IPS DF 4.7 (cell line): ENCODE data around the gene TNFRSF9.
A peak's percentile ranks its signal among the peaks of the same experiment; 100 is the strongest.
"Not testable (repeated sequence)": the region's sequence is repeated elsewhere in the genome, so short reads cannot be mapped to it uniquely, and the experiment has no call there.

Experiments used
- DNase-seq: peaks from one replicate; pipeline ENCODE4 v3.0.0-alpha.2; 2013; ENCODE audit warnings: low spot score; ENCODE audit errors: extremely low read depth

TNFRSF9 gene

DNA sequence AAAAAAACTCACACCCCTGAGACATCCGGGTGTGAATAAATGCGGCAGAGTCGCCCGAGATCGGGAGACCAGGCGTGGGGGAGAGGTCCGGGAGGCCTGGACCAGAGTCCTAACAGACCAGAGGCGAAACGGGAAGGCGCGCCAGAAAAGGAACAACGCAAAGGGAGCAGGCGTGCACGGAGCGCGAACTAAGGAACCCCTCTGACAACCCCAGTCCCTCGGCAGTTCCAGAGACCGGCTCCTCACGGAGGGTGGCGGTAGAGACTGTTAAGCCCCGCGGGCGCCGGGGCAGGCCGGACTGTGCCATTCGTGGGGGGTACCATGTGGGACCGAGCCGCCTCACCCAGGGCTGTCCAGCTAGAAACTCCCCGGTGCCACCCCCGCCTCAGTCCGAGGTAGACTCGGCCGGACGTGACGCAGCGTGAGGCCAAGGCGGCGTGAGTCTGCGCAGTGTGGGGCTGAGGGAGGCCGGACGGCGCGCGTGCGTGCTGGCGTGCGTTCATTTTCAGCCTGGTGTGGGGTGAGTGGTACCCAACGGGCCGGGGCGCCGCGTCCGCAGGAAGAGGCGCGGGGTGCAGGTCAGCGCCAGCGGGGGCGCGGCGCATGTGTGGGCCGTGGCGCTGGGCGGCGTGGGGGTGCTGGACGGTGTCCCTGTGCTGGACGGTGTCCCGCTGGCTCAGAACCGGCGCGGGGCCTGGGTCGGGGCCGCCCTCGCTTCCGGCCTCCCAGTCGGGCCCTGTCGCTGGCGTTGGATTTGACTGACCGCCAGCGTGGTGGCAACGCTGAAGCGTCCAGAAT, 20.8 kb upstream of the TNFRSF9 start, which contains the start of gene PARK7:
Gene PARK7 (plus strand): TSS at position 496 of the 798 bp plus-strand sequence. CDS start 1,075 bp downstream, outside the sequence.
- DNase-seq, result peak; percentile 82

DNA sequence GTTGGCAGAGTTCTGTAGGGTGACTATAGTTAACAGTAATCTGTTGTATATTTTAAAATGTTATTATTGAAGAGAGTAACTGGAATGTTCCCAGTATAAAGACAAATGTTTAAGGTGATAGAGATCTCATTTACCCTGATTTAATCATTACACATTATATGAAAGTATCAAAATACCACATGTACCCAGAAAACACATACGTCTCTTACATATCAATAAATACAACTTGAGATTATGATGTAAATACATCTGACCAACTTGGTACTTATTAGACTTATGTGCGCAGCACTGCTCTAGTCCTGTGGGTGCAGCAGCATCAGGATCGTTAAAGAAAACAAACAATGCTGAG, 20.2 kb upstream of the TNFRSF9 start:
- DNase-seq, result no peak

DNA sequence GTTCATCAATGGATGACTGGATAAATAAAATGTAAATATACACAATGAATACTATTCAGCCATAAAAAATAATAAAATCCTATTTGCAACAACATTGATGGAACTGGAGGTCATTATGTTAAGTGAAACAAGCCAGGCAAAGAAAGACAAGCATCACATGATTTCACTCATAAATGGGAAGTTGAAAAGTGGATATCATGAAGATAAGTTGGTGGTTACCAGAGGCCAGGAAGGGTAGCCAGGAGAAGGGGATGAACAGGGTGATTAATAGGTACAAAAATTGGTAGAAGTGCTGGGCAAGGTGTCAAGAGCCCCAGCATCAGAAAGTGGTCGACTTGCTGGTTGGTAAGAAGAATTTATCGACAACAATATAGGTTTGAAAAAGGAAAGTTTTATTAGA, 19.5 kb upstream of the TNFRSF9 start:
- no peak for DNase-seq

DNA sequence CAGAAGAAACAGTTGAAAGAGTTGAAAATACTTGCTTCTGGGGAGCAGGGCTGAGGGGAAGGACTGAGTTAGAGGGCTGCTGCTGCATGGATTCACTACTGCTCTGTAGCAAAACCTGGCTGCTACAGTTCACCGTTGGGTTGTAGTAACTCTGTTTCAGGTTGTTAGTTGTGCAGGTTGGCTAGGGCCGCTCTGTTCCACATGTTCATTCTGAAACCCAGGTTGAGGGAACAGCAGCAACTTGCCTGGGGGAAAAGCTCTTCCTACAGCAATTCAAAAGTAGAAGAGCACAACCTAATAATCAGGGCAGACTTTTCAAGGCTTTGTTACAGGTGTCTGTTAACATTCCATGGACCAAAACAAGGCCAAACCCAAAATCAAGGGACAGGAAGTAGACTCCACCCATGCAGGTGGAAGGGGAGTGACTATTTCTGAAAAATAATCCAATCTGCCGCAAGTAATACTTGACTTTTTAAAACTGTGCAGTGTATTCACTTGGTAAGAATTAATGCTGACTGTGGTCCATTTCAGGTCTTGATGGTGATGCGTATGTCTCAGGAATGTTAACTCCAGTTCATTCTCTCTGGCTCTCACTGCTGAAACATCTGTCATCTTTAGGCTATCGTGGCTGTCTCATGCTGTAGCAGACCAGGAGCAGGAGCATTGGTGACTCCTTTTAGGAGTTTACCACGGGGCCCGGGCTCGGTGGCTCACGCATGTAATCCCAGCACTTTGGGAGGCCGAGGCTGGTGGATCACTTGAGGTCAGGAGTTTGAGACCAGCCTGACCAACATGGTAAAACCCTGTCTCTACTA, 15.8 kb upstream of the TNFRSF9 start:
- no peak for DNase-seq

DNA sequence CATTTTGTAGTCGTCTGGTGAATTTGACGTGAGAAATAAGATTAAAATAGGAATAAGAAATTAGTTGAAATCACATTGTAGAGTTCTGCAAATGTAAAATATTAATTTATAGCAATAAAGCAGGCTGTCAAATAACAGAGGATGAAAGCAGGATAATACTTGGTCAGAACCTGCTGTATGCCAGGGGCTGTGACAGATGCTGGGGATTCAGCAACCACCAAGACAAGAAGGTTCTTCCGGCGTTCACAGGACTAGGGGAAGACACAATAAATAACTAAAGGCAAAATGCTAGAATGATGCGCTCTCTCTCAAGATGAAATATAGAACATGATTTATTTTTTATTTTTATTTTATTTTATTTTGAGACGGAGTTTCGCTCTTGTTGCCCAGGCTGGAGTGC, 14.0 kb upstream of the TNFRSF9 start:
- no peak for DNase-seq

DNA sequence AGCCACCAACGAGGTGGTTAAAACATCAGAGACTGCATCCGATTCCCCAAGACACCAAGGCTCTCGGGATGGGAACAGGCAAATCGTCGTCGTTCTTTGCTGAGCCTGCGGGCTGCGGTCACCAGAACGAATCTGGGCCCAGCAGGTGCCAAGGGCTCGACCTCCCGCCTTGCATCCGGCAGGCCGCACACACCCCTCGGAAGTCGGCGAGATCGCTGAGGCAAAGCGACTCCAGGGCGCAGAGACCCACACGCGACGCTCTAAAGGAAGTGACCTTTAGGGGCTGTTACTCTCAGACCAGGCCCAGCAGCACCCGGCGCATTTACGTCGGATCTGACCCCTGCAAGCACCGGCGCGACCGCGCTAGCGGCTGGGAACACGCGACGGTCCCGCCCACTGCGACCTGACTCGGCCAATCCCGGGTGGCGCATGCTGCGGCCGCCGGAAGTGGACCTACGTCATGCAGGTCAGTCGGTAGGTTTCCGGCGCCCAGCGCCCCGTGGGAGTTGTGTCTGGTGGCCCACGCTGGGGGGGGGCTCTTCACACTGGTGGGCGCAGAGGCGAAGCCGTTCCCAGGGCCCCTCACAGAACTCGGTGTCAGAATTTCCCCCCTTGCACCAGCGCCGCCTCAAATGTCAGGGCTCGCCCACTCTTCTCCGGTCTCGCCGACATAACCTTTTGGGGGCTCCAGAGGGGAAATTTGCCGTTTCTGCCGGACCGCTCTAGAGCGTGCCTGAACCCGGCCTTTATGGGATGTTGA, 13.4 kb upstream of the TNFRSF9 start:
- DNase-seq, result no peak

DNA sequence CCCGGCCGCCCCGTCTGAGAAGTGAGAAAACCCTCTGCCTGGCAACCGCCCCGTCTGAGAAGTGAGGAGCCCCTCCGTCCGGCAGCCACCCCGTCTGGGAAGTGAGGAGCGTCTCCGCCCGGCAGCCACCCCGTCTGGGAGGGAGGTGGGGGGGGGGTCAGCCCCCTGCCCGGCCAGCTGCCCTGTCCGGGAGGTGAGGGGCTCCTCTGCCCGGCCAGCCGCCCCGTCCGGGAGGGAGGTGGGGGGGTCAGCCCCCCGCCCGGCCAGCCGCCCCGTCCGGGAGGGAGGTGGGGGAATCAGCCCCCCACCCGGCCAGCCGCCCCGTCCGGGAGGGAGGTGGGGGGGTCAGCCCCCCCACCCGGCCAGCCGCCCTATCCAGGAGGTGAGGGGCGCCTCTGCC, 12.2 kb upstream of the TNFRSF9 start:
- DNase-seq, result not testable (repeated sequence)

DNA sequence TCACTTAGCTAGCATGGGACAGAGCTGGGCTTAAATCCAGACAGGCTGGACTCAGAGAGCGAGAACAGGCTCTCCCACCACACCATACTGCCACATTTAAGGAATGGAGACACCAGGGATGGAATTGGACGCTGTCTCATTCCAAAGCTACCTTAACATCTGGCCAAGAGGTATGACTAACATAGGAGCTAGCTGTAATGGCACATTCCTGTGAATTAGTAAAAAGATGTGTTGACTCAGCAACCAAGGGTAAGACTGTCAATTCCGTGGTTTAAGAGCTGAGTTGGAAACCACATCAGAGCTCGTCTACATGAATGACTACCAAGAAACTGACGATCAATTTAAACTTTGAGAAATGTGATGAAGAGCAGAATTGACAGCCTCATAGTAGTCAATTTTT, 8.3 kb upstream of the TNFRSF9 start:
- DNase-seq, result no peak

DNA sequence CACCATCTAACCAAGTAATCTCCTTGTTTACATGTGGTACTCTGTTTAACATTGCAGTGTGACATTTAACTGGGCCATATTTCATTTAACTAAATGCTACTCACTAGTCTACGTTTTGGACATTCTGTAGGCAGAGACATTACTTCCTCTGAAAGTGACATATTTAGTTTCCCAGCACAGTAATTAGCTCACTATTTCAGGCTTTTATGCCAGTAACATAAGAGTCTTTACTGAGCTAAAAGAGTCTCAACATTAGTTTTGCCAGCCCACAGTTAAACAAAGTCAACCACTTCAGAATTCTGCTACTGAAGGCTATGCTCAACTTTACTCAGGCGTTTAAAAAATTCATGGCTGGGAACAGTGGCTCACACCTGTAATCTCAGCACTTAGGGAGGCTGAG, 2.6 kb upstream of the TNFRSF9 start:
- no peak for DNase-seq

DNA sequence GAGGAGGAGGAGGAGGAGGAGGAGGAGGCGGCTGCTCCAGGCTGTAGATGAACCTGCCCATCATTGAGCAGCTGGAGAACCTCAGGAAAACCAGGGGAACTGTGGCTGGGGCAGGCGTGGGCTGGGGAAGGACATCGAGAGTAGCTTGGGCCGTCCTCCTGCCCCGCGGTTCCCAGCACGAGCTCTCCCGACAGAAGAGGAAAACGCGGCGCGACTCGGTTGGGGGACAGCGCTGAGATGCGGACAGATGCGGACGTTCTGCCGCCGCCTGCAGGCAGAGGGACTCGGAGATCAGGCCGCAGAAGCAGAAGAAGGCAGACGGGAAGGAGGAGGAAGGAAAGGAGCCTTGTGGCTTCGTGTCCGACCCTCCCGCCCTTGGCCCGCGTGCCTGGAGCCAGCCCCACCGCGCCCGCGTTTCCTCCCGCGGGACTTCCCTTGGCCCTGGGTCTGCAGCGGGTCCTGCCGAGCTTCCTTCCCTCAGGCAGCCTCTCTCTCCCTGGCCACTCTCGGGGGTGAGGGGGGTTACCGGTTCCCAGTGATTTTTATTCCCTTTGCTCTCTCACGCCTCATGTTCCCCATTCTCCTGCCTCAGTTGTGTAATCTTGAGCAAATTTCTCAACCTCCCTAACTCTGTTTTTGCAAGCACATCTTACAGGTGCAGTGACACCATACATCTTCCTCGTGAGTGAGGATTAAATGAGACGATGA, 1.7 kb upstream of the TNFRSF9 start:
- peak; percentile 36 for DNase-seq

DNA sequence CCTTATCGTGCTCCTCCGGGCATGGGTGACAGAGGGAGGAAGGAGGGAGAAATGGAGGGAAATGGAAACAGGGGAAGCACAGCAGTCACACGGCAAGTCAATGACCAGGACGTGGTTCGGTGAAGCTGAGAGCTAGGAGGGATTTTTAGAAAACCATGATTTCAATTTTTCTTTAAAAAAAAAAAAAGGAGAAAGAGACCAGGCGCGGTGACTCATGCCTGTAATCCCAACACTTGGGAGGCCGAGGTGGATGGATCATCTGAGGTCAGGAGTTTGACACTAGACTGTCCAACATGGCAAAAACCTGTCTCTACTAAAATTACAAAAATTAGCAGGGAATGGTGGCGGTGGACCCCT, 776 bp upstream of the TNFRSF9 start:
- DNase-seq, result no peak

DNA sequence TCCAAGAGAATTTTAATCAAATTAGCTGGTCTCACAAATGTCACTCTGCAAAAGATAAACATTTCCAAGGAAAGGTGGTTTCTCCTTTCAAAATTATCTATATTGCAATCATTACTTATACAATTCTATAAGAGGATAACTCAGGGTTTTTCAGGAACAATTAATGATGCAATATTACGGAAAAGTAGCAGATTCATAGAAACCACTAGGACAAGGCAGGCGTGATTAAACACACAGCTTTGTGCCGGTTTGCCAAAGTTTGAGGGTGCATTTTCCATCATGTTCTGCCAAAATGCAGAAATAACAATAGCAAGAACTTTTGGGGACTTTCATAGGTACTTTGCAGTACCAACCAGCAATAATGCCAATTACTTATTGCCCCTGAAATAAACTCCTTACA, 605 bp downstream of the TNFRSF9 start:
- DNase-seq, result no peak

DNA sequence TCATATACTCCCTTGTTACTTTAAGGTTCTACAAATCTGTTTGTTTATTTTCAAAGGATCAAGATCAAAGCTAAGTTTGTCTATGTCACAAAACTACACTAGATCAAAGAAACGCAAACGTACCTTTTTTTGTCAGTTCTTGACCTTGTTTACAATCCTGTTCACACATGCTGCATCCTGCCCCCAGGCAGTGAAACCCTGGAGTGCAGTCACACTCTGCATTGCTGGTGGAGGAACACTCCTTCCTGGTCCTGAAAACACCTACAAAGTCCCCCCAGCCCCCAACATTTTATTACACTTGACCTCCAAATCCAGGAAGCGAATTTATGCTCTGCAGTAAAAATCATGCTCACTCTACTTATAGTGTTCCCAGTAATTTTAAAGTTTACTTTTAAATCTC, 2.6 kb downstream of the TNFRSF9 start:
- DNase-seq, result no peak

DNA sequence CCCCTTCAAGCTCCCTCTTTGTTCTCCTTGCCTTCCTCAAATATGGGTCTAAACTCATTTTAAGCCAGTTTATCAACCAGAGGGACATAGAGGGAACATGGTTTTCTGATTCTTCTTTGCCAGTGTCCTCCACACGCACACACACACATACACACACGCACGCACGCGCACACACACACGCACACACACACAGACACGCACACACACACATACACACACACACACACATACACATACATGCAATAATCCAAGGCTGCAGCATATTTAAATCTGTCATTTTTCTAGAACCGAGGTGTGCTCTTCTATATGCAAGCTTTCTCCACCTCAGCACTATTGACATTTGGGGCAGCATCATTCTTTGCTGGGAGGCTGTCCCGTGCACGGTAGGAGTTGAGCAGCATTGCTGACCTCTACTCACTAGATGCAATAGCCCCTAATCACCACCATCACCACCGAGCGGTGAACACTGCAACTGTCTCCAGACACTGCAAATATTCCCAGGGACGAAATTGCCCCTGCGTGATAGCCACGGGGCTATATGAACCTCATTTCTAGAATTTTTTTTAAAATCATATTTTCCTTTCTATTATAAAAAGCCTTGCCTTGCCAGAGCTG, 8.0 kb downstream of the TNFRSF9 start:
- no peak for DNase-seq

DNA sequence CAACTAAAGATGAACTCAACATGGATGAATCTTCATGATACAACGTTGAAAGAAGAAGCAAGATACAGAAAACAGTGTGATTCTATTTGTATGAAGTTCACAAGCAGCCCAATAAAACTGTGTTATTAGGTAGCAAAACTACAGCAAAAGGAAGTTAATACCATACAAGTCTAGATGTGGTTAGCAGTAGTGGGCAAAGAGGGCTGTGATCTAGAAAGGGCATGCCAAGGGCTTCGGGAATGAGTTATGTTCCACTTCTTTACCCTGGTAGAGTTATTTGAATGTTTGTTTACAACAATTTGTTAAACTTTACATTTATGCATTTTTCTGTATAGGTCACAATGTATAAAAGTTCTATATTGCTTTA, 9.2 kb downstream of the TNFRSF9 start:
- DNase-seq, result no peak

DNA sequence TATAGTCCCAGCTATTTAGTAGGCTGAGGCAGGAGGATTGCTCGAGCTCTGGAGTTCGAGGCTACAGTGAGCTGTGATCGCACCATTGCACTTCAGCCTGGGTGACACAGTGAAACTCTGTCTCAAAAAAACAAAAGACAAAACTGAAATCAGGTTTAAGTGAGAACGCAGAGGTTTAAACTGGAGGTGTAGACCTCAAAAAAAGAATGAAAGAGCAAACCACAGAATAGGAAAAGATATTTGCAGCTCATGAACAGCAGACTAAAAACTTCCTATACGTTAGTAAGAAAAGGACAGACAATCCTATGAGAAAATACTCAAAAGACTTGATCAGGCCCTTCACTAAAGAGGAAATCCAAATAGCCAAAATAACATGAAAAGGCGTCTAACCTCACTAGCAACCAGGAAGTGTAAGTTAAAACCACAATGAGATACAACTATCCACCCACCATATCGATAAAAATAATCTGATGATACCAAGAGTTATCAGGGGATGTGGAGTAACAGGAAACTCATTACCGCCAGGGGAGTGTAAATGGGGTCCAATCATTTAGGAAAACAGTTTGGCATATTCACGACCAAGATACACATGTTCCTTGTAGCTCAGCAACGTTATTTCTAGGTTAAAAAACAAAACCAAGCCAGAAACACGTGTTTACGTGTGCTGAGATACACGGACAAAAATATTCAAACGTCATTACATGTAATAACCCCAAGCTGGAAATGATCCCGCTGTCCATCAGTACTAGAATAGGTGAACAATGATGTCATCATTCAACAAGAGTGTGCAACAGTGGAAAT, 9.8 kb downstream of the TNFRSF9 start:
- DNase-seq, result no peak

DNA sequence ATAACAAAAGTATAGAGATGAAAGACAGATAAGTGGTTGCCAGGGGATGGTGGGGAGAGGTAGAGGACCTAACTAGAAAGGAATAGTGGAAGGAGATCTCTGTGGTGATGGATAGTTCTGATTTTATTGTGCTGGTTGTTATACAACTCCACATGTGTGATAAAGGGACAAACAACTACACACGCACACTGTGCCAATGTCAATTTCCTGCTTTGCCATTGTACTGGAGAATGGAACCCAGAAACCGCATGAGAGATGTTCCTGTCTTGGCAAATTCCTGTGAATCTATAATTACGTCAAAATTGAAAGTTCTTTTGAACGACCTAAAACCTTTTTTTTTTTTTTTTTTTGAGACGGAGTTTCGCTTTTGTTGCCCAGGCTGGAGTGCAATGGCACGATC, 11.0 kb downstream of the TNFRSF9 start:
- DNase-seq, result no peak

DNA sequence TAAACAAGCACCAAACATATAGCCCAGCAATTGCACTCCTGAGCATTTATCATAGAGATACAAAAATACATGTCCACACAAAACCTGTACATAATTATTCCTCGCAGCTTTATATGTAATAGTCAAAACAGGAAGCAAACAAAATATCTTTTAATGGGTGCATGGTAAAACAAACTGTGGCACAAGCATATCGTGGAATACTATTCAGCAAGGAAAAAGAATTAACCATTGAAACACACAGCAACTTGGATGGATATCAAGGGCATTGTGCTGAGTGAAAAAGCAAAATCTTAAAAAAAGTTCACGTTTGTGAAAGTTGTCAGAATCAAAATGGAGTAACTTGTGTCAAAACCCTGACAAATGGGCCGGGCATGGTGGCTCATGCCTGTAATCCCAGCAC, 12.4 kb downstream of the TNFRSF9 start:
- DNase-seq, result no peak

DNA sequence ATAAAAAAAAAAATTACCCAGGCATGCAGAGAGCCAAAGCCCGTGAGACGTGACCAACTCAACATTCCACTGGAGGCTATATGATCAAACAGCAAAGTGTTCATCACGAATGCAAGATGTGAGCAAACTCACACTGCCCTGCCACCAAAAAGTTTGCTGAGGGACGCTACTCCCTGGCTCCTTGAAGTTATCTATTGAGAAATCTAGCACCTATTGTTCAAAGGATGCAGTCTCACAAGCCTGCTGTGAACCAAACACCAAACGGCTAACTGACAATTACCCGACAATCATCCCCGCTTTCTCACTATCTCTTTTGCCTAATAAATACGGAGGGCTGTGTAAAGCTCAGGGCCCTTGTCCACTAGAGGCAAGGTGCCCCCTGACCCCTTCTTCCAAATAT, 13.6 kb downstream of the TNFRSF9 start:
- not testable (repeated sequence) for DNase-seq

DNA sequence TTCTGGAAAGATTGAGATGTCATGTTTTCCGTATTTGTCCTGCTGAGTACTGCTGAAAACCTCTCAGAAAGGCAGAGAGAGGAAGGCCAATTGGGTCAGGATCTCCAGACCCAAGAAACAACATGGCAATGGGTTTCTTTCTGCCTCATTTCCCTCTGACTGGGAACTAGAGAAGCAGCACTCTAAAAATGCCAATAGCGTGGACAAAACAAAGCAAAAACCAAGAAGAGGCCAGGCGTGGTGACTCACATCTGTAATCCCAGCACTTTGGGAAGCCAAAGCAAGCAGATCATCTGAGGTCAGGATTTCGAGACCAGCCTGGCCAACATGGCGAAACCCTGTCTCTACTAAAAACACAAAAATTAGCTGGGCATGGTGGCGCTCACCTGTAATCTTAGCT, 18.3 kb downstream of the TNFRSF9 start:
- no peak for DNase-seq
